IPS-NIHi11 (cell line): Measurements from ENCODE around the gene ZNRF3.
A peak's percentile ranks its signal among the peaks of the same experiment; 100 is the strongest.
"Not testable (repeated sequence)": the region's sequence is repeated elsewhere in the genome, so short reads cannot be mapped to it uniquely, and the experiment has no call there.

Source experiments
- DNase-seq: peaks from one replicate; pipeline ENCODE4 v3.0.0; 2012; ENCODE audit warnings: mixed read lengths, low spot score

ZNRF3 gene

DNA sequence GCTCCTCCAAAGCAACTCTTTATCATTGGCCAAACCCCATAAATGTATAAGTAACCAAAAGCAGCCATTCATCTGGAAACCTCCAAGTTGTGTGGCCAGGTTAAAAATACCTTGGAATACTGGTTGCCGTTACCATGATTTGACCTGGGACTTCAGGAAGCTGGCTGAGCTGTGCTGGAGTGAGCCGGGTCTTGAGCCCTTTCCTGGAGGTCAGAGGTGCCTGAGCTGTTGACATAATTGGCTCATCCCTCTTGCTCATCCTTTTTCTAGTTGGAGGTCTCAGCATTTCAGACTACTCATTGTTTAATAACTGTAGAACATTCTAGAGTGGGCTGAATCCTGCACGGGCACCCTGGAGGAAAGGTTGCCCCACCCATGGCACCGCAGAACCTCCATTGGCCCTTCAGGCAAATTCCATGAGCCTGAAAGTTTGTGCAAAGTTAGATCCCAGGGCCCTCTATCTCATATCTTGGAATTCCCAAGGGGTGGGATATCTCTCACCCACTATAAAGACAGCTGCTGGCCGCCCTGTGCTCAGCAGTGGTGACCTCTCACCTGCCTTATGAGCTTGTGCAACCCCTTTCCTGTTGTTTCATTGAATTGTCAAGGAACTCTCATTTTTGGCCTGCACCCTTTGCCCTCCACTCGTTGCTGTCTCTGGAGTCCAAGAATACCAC, 101.2 kb downstream of the ZNRF3 start:
- no peak for DNase-seq

DNA sequence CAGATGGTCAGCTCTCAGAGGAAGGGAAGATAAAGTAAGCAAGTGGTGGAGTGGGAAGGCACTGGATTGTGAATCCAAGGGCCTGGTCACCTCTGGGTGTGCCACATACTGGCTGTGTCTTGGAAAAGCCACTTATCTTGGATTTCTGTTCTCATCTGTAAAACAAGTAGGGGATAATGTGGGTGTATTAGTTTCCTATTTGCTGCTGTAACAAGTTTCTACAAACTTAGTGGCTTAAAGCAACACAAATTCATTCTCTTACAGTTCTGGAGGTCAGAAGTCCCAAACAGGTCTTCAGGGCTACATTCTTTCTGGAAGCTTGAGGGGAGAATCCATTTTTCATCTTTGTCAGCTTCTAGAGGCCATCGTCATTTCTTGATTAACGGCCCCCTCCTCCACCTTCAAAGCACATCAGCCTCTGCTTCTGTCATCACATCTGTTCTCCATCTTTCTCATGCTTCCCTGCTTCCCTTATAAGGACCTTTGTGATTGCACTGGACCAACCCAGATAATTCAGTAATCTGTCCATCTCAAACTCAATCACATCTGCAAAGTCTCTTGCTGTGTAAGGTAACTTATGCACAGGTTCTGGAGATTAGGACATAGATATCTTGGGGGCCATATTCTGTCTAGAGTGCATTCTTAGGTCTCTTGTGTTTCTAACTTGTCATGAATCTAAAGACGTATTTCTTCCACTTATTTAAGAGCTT, 102.4 kb downstream of the ZNRF3 start:
- DNase-seq = no peak

DNA sequence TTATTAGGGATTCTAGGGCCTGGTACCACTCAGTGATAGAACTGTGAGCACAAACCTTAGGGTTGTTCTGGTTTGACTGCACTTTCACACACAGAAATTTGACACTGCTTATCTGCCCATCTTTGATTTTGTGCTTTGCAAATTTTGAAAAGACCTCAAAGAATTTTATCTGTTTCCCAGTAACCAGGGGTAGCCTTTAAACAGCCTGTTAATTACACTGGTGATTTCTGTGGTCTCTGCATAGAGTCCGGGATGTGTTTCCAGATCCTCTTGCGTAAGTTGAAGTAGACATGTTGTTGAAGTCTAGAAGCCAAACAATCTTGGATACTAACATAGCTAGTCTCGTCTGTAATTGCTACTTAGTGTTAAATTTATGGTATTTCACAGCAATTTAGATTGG, 103.0 kb downstream of the ZNRF3 start:
- DNase-seq = no peak

DNA sequence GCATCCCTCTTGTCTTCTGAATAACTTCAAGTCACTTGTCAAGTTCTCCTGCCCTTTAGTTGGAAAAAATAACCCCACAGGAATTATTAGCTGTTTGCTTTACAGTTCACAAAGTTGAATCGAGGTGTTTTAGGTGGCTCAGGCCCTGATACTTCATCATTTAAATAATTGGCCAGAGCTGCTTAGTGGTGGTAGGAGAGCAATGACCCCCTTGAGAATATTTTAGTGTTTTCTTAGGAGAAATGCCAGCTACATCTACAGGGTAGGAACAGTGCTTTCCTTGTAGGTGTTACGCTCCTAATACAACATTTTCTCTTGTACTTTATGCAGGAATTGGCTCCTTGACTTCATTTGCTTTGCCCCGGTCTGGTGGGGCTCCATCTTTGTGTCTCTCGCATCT, 105.1 kb downstream of the ZNRF3 start:
- DNase-seq = no peak

DNA sequence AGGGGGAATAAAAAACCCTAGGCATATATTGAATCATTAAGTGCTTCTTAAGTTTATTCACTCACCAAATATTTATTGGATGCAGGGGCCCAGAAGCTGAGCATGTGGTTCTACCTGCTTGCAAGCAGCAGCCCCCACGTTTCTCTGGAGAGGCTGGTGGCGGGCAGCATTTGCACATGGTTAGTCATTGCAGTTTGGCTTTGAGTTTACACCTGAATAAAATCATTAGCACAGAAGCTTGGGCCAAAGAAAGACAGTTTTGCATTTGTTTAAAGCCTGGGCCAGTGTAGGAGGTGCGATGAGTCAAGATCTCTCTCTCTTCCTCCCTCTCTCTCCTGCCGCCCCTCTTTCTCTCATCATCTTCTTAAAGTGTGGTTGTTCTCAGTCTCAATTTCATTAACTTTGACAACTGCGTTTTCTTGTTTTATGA, 105.7 kb downstream of the ZNRF3 start:
- peak; percentile 60 for DNase-seq

DNA sequence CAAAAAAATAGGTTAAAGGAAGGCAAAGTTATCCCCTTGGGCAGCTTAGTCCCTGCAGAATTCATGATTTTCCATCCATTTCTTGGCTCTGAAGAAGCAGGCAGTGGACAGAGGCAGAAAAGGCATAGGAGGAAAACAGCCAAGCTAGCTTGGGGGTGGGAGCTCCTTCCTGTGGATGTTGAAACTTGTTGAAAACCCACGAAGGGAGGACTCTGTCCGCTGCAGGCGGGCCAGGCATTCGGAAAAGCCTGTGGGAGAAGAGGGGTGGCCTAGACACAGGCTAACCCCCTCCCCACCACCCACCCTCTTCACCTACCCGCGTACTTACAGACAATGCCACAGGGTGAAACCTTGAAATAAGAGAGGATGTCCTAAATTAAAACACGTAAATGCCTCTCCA, 106.1 kb downstream of the ZNRF3 start:
- DNase-seq = no peak

DNA sequence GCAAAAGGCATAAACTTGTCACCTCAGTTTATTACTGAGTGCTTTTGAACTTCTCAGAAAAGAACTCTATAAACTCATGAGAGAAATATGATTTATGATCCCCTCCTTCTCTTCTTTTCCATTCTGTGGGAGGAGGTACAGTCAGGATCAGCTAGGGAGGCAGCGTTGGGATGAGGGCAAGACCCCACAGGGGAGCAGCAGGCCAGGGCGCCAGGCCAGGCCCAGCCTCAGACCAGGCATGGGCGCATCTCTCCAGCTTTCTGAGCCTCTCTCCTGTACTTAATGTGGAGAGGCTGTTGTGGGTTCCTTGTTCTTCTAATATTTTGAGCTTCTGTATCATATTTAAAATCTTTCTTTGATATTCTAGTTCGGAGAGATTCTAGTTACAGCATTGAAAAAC, 106.5 kb downstream of the ZNRF3 start:
- no peak for DNase-seq

DNA sequence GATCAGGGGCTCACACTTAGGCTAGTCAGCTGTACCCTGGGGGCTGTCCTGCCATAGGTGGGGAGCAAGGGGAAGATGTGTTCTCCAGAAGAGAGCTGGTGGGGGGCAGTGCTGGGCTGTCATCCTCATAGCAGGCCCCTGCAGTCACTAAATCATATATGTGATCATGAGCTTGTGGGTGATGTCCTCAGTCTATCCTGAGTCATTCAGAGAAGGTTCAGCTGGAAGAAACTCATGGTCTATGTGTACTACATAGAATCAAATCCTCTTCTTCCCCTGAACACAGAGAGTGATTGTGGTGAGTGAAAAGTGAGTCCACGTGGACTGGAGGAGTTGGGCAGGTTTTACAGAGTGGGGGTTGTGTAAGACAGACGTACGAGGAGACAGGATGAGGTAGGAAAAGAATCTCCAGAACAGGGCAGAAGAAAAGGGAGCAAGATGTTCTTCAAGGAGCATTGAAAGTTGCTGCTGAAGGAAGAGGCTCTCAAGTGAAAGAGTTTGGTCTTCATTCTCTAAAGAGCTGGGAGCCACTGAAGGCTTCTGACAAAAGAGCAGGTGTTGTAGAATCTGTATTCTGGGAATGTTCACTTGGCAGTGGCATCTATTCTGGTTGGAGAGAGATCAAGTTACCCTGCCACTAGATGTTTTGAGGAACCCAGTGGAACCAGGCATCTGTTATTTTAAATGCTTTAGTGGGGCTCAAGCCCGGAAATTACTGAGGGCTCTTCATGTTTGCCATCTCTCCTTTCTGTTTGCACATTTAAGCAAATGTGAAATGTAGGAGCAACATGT, 109.4 kb downstream of the ZNRF3 start:
- DNase-seq = no peak

DNA sequence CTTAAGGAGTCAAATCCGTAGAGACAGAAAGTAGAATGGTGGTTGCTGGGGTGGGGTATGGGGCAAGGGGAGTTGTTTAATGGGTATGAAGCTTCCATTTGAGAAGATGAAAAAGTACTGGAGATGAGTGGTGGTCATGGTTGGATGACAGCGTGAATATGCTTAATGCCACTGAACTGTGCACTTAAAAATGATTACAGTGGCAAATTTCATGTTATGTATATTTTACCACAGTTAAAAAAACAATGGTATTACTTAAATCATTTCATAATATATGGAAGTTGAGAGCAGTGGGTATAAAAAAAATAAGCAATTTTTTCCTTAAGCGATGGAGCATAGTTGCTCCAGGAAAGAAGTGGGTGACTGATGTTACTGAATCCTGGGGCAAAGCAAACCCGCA, 111.2 kb downstream of the ZNRF3 start:
- no peak for DNase-seq

DNA sequence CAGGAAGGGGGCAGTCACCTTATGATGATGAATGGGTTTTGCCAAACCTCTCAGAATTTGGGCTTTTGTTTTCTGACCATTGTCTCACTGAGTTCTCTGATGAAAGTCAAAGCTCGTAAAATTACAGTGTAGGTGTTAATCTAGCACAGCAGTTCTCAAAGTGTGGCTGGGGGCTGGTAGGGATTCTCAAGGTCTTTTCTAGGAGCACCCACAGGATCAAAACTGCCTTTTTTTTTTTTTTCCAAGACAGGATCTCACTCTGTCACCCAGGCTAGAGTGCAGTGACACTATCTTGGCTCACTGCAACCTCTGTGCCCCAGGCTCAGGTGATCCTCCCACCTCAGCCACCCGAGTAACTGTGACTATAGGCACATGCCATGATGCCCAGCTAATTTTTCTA, 112.2 kb downstream of the ZNRF3 start:
- no peak for DNase-seq

DNA sequence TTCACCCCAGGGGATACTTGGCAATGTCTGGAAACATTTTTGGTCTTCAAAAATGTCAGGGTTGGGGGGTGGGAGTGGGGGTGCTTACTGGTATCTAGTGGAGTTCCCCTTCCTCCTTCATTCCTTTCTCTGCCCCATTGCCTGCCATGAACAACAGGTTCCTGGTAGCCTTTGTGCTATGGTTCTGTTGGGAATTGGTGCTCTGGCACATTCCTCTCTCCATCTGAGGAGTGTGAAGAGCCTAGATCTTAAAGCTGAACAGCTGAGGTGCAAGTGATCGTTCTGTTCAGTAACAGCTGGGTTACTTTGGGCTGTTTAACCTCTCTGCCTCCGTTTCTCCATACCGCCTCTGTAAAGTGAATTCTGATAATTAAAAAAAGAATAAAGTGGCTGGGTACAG, 114.0 kb downstream of the ZNRF3 start:
- no peak for DNase-seq

DNA sequence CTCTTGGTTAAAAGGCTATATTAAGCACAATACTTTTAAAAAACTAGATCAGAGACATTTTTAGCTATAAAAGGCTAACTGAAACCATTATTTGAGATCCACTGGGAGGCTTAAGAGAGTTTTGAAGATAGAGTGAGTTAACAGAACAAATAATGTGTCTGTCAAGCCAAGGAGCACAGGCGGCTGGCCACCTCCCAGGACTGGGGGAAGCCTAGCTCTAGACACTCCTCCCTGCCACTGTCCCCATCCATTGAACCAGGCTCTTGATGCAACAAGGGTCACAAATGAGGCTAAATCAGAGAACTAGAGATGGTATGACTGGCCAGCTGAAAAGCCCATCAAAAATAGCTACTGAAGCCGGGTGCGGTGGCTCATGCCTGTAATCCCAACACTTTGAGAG, 115.3 kb downstream of the ZNRF3 start:
- no peak for DNase-seq

DNA sequence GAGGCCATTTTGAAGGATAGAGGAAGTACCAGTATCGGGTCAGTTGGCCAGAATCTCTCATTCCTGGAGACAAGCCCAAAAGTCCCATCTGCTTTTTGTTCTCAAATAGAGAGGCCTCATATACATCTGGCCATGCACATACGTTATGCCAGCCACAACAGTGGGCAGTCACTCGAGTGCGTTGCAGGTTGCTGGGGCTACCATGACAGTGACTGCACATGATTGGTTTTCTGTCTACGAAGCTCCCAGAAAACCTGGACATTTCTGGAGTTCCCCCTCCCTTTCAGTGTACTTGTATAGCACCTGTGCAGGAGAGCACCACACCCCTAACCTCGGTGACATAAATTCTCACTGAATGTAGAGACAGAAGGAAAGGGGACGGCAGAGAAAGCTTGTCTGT, 116.1 kb downstream of the ZNRF3 start:
- no peak for DNase-seq

DNA sequence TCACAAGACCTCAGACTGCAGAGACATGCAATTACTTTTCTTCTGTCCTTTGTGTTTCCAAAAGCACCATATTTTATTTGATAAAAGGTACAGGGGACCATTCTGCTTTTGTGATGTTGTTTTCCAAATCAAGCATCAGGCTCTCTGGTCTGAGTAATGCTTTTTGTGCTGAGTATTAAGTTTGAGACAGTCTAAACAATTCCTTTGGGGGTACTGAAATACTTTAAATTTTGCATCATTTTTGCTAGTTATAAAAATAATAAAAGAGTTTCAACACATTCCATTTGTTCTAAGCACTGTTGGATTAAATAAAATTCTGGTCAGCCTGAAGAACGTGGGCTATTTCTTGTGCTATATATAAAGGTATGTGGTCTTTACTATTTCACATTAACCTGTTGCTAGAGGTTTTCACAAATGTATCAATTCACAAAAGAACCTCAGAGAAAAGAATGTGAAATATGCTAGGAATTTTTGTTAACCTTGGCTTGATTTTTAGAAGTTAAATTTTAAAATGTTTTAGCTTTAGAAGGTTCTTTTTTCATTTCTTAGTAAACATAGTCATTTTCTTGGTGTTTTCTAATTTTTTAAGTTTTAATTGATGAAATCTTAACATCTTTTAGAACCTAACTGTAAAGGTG, 116.7 kb downstream of the ZNRF3 start:
- no peak for DNase-seq

DNA sequence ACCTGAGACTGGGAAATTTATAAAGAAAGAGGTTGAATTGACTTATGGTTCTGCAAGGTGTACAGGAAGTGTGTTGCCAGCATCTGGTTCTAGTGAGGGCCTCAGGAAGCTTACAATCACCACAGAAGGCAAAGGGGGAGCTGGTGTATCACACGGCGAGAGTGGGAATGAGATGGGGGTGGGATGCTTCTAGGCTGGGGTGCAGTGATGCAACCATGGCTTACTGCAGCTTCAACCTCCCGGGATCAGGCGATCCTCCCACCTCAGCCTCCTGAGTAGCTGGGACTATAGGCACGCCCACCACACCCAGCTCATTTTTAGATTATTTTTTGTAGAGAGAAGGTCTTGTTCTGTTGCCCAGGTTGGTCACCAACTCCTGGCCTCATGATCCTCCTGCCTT, 117.3 kb downstream of the ZNRF3 start:
- no peak for DNase-seq

DNA sequence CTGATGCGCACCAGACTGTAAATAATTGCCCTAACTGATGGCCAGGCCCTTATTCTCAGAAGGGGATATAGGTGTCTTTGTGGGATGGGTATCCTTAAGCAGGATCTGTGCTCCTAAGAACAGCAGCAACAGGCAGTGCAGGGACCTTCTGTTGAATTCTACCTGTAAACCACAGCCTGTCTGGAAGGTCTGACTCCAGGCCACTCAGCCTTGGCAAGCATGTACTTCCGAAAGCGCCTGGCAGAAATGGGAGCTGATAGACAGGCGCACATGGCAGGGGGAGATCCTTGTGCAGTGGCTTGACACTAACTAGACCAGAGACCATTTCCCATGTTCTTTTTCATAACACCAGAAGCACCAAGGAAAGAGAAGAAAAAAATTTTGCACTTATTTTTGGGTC, 119.2 kb downstream of the ZNRF3 start:
- no peak for DNase-seq

DNA sequence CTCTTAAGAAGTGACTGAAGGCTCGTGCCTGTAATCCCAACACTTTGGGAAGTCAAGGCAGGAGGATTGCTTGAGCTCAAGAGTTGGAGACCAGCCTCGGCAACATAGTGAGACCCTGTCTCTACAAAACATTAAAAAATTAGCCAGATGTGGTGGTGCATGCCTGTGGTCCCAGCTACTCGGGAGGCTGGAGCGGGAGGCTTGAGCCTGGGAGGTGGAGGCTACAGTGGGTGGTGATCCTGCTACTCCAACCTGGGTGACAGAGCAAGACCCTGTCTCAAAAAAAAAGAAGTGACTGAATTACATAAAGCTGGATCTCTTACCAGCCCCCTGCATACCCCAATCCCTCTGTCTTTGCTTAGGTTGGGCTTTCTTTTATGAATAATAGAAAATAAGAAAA, 120.2 kb downstream of the ZNRF3 start:
- no peak for DNase-seq

DNA sequence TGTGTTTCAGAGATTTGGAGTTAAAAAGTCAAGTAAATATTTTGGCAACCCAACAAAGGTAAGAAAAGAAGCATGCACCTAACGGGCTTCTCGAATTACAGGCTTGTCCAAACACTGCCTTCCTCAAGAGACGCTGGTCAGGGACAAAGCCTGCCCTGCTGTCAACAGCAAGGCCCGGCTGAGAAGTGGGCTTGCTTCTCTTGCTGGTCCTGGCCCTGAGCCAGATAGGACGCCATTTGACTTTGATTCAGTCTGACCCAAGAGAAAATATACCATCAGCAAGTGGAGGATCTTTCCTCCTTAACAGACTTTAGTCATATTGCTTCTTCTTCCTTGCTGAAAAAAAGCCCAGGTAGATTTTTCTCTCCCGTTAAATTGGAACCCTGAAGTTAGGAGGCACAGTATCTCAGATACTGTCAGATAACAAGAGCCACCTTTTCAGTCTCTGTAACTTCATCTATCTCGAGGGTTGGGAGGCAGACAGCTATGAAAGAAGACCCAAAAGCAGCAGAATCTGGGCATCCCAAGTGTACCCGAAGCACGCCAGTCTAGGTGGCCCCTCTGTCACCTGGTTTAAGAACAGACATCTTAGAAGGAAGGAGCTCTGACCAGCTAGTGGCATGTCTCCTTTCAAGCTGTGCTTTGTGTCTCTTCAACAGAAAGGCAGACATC, 120.7 kb downstream of the ZNRF3 start:
- DNase-seq = peak; percentile 69

DNA sequence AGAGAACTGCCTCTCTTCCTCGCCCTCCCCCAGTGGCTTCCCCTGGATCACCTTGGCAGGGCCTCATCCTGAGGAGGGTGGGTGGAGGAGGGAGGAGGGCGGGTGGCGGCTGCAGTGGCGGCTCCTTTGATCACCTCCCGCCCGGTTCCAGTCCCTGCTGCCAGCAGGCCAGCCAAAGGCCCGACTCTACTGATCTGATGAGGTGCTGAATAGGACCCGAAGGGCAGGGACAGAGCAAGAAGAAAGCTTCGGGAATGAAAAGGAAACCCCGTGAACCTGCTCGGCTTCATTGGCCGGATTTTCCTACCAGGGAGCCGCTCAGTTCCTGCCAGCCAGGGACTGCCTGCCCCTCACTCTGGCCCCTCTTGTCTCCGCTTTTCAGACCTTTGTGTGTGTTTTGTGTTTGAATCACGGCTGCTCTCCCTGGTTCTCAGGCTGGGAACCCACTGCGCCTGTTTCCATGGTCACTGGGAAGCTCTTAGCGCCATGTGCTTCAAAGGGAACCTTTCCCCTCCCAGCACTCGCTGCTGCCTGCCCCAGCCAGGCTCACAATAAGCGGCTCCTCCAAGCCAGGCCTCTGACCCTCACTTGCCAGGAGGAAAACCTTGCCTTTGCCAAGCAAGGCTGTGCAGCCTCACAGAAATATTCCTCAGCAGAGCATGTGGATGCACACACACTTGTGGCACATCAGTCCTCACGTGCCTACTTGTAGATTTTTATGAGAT, 121.4 kb downstream of the ZNRF3 start:
- peak; percentile 82 for DNase-seq

DNA sequence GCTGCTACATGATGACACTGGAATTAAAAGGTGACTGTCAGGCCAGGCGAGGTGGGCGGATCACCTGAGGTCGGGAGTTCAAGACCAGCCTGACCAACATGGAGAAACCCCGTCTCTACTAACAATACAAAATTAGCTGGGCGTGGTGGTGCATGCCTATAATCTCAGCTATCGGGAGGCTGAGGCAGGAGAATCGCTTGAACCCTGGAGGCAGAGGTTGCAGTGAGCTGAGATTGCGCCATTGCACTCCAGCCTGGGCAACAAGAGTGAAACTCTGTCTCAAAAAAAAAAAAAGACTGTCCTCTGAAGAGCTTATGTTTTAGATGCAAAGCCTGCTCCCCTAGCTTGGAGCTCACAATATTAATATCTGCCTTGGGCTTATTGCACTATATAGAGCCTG, 122.4 kb downstream of the ZNRF3 start:
- DNase-seq = not testable (repeated sequence)

DNA sequence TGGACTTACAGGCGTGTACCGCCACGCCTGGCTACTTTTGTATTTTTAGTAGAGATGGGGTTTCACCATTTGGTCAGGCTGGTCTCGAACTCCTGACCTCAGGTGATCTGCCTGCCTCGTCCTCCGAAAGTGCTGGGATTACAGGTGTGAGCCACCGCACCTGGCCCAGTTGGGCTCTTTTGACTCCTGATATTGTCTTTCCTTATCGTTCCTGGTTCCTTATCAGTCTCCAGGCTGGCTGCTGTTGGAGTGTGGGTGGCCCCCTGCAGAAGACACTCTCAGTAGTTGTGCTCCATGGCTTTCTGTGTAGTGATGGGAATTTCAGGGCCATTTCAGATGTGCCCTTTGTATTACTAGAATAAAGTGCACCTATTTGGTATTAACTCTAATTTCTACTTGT, 123.0 kb downstream of the ZNRF3 start:
- DNase-seq = no peak
